ENCODE results near the gene RGS2. TPM values are rescaled to one million over a fixed set of nuclear protein-coding genes. Genes with fewer than 3 reads are reported as not detected.

RGS2 gene
- total RNA-seq, 2 donors from 2014 or later, result 14.5 to 32.7 TPM

DNA sequence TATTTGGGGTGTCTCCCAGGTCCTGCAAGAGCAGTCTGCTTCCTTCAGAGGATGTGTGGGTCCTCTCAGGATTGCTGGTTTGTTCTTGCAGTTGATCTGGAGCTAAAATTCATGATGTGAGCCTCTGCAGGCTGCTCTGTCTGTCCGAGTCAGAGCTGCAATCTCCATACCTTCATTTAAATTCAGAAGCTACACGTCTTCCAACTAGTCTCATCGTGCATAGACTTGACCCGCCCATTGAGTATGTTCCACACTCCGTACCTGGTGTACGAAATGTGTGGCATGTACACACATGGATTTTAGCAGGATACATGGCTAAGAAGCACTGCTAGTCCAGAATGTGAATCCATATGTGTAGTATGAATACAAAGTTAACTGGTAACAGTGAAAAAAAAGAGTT lies 25.0 kb upstream of the RGS2 start:
- intact Hi-C loops (cut with DNase I), result no loop called here
- Histone ChIP-seq H3K36me3 (replicated peaks in 1 of 2; ENCODE audit: insufficient read depth in 1 of 2, low read depth in 2 of 2) (no peaks in the 10 kb centered on the region), H3K9me3 (peaks cover 0 to 10% (median 0%) of the 10 kb centered on the region in 3 donors), H3K27me3 (no peaks in the 10 kb centered on the region), H3K27ac (no peak overlapping the region), H3K4me3 (no peak overlapping the region), H3K4me1 (peaks cover 7% of the 10 kb centered on the region)
- DNase-seq, result no peak
- no peak for TF ChIP-seq POLR2A (IDR thresholded peaks at IDR 0.05)
- TF ChIP-seq, protein P1, sequence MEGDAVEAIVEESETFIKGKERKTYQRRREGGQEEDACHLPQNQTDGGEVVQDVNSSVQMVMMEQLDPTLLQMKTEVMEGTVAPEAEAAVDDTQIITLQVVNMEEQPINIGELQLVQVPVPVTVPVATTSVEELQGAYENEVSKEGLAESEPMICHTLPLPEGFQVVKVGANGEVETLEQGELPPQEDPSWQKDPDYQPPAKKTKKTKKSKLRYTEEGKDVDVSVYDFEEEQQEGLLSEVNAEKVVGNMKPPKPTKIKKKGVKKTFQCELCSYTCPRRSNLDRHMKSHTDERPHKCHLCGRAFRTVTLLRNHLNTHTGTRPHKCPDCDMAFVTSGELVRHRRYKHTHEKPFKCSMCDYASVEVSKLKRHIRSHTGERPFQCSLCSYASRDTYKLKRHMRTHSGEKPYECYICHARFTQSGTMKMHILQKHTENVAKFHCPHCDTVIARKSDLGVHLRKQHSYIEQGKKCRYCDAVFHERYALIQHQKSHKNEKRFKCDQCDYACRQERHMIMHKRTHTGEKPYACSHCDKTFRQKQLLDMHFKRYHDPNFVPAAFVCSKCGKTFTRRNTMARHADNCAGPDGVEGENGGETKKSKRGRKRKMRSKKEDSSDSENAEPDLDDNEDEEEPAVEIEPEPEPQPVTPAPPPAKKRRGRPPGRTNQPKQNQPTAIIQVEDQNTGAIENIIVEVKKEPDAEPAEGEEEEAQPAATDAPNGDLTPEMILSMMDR (IDR thresholded peaks at IDR 0.05), result no peak
- ATAC-seq, result no peak
- 92 to 99% methylated on average over 6 of the region's 6 CpGs for WGBS, 2 donors

DNA sequence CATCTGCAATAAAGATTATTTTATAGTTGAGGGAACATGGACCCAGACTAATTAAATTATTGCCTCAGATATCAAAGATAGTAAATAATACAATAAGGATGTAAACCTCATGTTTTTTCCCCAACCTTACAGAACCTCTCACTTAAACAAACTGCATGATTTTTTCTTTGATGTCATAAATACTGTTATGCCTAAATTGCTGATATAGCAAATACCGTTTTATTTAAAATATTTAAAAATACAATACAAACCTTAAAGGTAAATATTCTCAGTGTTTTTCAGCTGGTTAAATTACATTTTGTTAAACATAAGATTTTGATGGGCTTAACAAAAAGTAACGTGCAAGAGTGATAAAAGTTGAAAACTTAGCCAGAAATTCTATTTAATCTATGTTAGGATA lies 24.4 kb upstream of the RGS2 start:
- WGBS, 2 donors, result 47% methylated on average over 2 of the region's 2 CpGs
- H3K4me1 ChIP-seq, result peaks cover 7% of the 10 kb centered on the region
- H3K27ac ChIP-seq, result no peak overlapping the region
- H3K36me3 ChIP-seq (replicated peaks in 1 of 2; ENCODE audit: insufficient read depth in 1 of 2, low read depth in 2 of 2), result no peaks in the 10 kb centered on the region
- intact Hi-C loops (cut with DNase I), result no loop called here
- ATAC-seq (no peak), DNase-seq (no peak)
- no peak overlapping the region for H3K4me3 ChIP-seq
- peaks cover 0 to 7% (median 0%) of the 10 kb centered on the region in 3 donors for H3K9me3 ChIP-seq
- H3K27me3 ChIP-seq, result no peaks in the 10 kb centered on the region
- TF ChIP-seq, protein P1 (IDR thresholded peaks at IDR 0.05), result no peak

DNA sequence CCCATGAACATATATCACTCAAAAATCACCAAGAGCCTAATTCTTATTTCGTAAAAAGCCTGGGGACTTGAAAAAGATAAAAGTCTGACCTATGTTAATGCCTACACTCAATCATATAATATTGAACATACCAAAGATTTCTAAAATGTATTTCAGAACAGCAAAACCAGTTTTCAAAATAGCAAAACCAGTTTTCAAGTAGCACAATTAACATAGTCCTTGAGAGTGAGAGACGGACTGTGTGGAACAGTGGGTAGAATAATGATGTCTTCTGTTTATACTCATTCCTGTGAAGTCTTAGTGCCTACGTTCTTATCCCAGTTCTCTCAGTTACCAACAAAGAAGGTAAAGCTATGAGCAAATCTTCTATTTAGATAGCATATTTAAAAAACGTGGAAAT lies 22.3 kb upstream of the RGS2 start:
- H3K36me3 ChIP-seq (replicated peaks in 1 of 2; ENCODE audit: insufficient read depth in 1 of 2, low read depth in 2 of 2), result no peaks in the 10 kb centered on the region
- H3K27me3 ChIP-seq, result no peaks in the 10 kb centered on the region
- ATAC-seq (no peak), DNase-seq (no peak)
- H3K9me3 ChIP-seq, result no peaks in the 10 kb centered on the region
- H3K27ac ChIP-seq, result no peak overlapping the region
- peaks cover 7% of the 10 kb centered on the region for H3K4me1 ChIP-seq
- no peak overlapping the region for H3K4me3 ChIP-seq
- no peak for TF ChIP-seq POLR2A (IDR thresholded peaks at IDR 0.05)
- TF ChIP-seq, protein P1 (IDR thresholded peaks at IDR 0.05), result no peak
- whole genome bisulfite sequencing, 2 donors, result 35 to 41% methylated on average over 4 of the region's 4 CpGs
- intact Hi-C loops (cut with DNase I), result no loop called here

DNA sequence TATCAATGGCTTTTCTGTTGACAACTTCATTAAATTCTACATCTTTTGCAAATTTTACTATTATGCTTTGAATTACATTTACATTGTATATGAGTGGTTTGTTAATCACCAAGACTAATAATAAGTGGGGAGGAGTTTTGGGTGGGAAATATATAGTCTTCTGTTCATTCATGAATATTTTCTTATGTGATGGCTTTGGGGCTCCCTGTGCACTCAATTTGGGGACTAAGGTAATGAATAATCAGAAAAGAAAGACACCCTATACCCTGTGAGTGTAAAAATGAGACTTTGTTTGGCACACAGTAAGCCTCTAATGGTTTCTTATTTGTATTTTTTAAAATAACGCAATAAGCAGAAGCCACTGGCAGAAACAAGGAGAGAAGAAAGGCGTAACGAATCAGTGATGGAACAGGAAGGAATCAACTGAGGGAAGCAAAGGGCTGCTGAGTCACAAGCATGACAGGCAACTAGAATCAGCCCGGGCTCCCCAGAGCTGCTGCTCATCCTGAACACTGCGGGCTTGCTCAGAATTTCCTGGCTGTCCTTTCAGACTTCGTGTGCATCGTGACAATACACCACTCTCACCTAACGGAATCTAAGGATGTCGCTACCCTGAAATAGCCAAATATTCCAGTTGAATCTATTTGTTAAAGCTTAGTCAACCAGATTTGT lies 20.8 kb upstream of the RGS2 start:
- Histone ChIP-seq H3K36me3 (replicated peaks in 1 of 2; ENCODE audit: insufficient read depth in 1 of 2, low read depth in 2 of 2) (no peaks in the 10 kb centered on the region), H3K4me3 (no peak overlapping the region), H3K9me3 (no peaks in the 10 kb centered on the region), H3K27me3 (no peaks in the 10 kb centered on the region), H3K27ac (no peak overlapping the region), H3K4me1 (peaks cover 7% of the 10 kb centered on the region)
- no peak for TF ChIP-seq POLR2A (IDR thresholded peaks at IDR 0.05)
- TF ChIP-seq, protein P1 (IDR thresholded peaks at IDR 0.05), result no peak
- DNase-seq (peak in 1 of 4 donors; percentile 36), ATAC-seq (no peak)
- intact Hi-C loops (cut with DNase I), result no loop called here
- 82 to 83% methylated on average over 9 of the region's 9 CpGs for WGBS, 2 donors

DNA sequence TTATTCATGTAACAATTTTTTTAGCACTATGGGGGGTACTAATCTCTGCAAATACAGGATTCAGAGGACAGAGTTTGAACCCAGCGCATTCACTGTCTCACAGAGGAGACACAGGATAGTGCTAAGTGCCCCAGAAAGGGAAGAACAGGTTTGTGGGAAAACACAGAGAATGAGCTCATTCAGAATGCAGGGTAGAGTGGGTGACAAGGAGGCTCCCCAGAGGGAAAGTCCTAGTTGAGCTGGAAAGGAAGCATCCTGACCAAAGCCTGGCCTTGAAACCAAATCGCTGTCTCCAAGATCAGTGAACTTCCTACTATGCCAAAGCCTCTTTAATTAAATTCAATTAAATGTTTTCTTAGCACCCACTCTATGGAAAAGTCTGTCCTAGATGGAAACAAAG lies 19.0 kb upstream of the RGS2 start:
- TF ChIP-seq POLR2A (IDR thresholded peaks at IDR 0.05), result no peak
- TF ChIP-seq, protein P1 (IDR thresholded peaks at IDR 0.05), result no peak
- H3K27ac ChIP-seq, result no peak overlapping the region
- no peaks in the 10 kb centered on the region for H3K27me3 ChIP-seq
- H3K36me3 ChIP-seq (replicated peaks in 1 of 2; ENCODE audit: insufficient read depth in 1 of 2, low read depth in 2 of 2), result no peaks in the 10 kb centered on the region
- H3K9me3 ChIP-seq, result no peaks in the 10 kb centered on the region
- peaks cover 5% of the 10 kb centered on the region for H3K4me1 ChIP-seq
- DNase-seq (no peak), ATAC-seq (no peak)
- intact Hi-C loops (cut with DNase I), result no loop called here
- H3K4me3 ChIP-seq, result no peak overlapping the region
- WGBS, 2 donors, result 53 to 64% methylated on average over 2 of the region's 2 CpGs
